H9 (cell line): ENCODE results near the gene ANKRD17. TPM values are rescaled to one million over a fixed set of nuclear protein-coding genes. Genes with fewer than 3 reads are reported as not detected.

Experiments used
- DNase-seq: peaks from one replicate; pipeline ENCODE4 v3.0.0-alpha.2; 2017
- H2AFZ ChIP-seq: one replicate; pipeline ENCODE4 v1.6.1; 2013; ENCODE audit warnings: mild to moderate bottlenecking, low read length, control low read depth, moderate library complexity
- H2AK5ac ChIP-seq: 2 replicates; pipeline ENCODE4 v1.6.1; 2013; ENCODE audit warnings: low read length, control low read depth, mixed read lengths; ENCODE audit not compliant: insufficient read length
- H2BK120ac ChIP-seq: one replicate; pipeline ENCODE4 v1.6.1; 2013; ENCODE audit warnings: low read depth, mild to moderate bottlenecking, low read length, control low read depth, inconsistent platforms; ENCODE audit not compliant: poor library complexity, severe bottlenecking
- H2BK12ac ChIP-seq: 2 replicates; pipeline ENCODE4 v1.6.1; 2013; ENCODE audit warnings: low read length, control low read depth, mixed read lengths, low read depth; ENCODE audit not compliant: insufficient read length
- H2BK15ac ChIP-seq: 2 replicates; pipeline ENCODE4 v1.6.1; 2013; ENCODE audit warnings: low read depth, low read length, control low read depth
- H2BK20ac ChIP-seq: one replicate; pipeline ENCODE4 v1.6.1; 2013; ENCODE audit warnings: low read depth, mild to moderate bottlenecking, low read length, control low read depth, inconsistent platforms; ENCODE audit not compliant: poor library complexity, severe bottlenecking
- H2BK5ac ChIP-seq: 2 replicates; pipeline ENCODE4 v1.6.1; 2013; ENCODE audit warnings: low read length, control low read depth, mixed read lengths; ENCODE audit not compliant: insufficient read length
- H3K14ac ChIP-seq: 2 replicates; pipeline ENCODE4 v1.6.1; 2013; ENCODE audit warnings: low read length, control low read depth; ENCODE audit not compliant: insufficient read depth
- H3K18ac ChIP-seq: 2 replicates; pipeline ENCODE4 v1.6.1; 2013; ENCODE audit warnings: low read depth, mild to moderate bottlenecking, mixed read lengths, low read length, control low read depth; ENCODE audit not compliant: insufficient read length
- H3K23ac ChIP-seq: 2 replicates; pipeline ENCODE4 v1.6.1; 2013; ENCODE audit warnings: low read length, control low read depth, mixed read lengths, low read depth; ENCODE audit not compliant: insufficient read length
- H3K23me2 ChIP-seq: 2 replicates; pipeline ENCODE4 v1.6.1; 2013; ENCODE audit warnings: low read depth, mild to moderate bottlenecking, mixed read lengths, low read length, control low read depth; ENCODE audit not compliant: insufficient read length, poor library complexity, severe bottlenecking
- H3K27ac ChIP-seq: 2 replicates; pipeline ENCODE4 v1.5.1; 2013; ENCODE audit warnings: low read length, control low read depth, mixed read lengths, low read depth; ENCODE audit not compliant: insufficient read length
- H3K27me3 ChIP-seq: 2 replicates; pipeline ENCODE4 v1.6.1; 2013; ENCODE audit warnings: low read length, control low read depth, inconsistent platforms; ENCODE audit not compliant: insufficient read depth
- H3K4ac ChIP-seq: 2 replicates; pipeline ENCODE4 v1.6.1; 2013; ENCODE audit warnings: low read depth, mild to moderate bottlenecking, control low read depth, inconsistent platforms, low read length, moderate library complexity
- H3K4me1 ChIP-seq: 2 replicates; pipeline ENCODE4 v1.6.1; 2013; ENCODE audit warnings: low read length, control low read depth, inconsistent platforms; ENCODE audit not compliant: insufficient read depth
- H3K4me2 ChIP-seq: 2 replicates; pipeline ENCODE4 v1.6.1; 2013; ENCODE audit warnings: low read length, control low read depth, mixed read lengths; ENCODE audit not compliant: insufficient read length, insufficient read depth
- H3K56ac ChIP-seq: 2 replicates; pipeline ENCODE4 v1.6.1; 2013; ENCODE audit warnings: low read depth, mild to moderate bottlenecking, mixed read lengths, low read length, control low read depth; ENCODE audit not compliant: insufficient read length
- H3K79me1 ChIP-seq: 2 replicates; pipeline ENCODE4 v1.6.1; 2013; ENCODE audit warnings: low read depth, mild to moderate bottlenecking, moderate library complexity, low read length, control low read depth, inconsistent platforms; ENCODE audit not compliant: insufficient read depth, poor library complexity, severe bottlenecking
- H3K79me2 ChIP-seq: 2 replicates; pipeline ENCODE4 v1.6.1; 2013; ENCODE audit warnings: low read length, control low read depth, inconsistent platforms; ENCODE audit not compliant: insufficient read depth
- H3K9ac ChIP-seq: 2 replicates; pipeline ENCODE4 v1.6.1; 2013; ENCODE audit warnings: low read length, control low read depth, mixed read lengths; ENCODE audit not compliant: insufficient read length; ENCODE audit errors: extremely low read depth
- H3K9me3 ChIP-seq: one replicate; pipeline ENCODE4 v1.6.1; 2013; ENCODE audit warnings: low read depth, low read length, inconsistent platforms; ENCODE audit not compliant: control insufficient read depth
- H3T11ph ChIP-seq: one replicate; pipeline ENCODE4 v1.6.1; 2013; ENCODE audit warnings: mild to moderate bottlenecking, low read length, control low read depth, inconsistent platforms
- H4K20me1 ChIP-seq: one replicate; pipeline ENCODE4 v1.6.1; 2013; ENCODE audit not compliant: control insufficient read depth, insufficient read length, insufficient read depth
- H4K5ac ChIP-seq: 2 replicates; pipeline ENCODE4 v1.6.1; 2013; ENCODE audit warnings: low read depth, mild to moderate bottlenecking, mixed read lengths, low read length, control low read depth; ENCODE audit not compliant: insufficient read length
- H4K8ac ChIP-seq: replicated peaks from 2 replicates; pipeline ENCODE4 v1.6.1; 2013; ENCODE audit warnings: low read length, control low read depth, mixed read lengths, low read depth; ENCODE audit not compliant: insufficient read length
- H4K91ac ChIP-seq: 2 replicates; pipeline ENCODE4 v1.6.1; 2013; ENCODE audit warnings: low read depth, mild to moderate bottlenecking, moderate library complexity, mixed read lengths, low read length, control low read depth; ENCODE audit not compliant: insufficient read length
- H3K27ac Mint-ChIP-seq, 3 experiments: 2 replicates in 2 of 3; 3 replicates in 1 of 3; pipeline ENCODE4 v1.8.0; 2020 to 2021; ENCODE audit warnings: mixed read lengths in 3 of 3, mild to moderate bottlenecking in 1 of 3, moderate library complexity in 1 of 3
- H3K27me3 Mint-ChIP-seq: 2 replicates; pipeline ENCODE4 v1.8.0; 2021; ENCODE audit warnings: low read depth, mild to moderate bottlenecking, moderate library complexity, mixed read lengths
- H3K36me3 Mint-ChIP-seq, 3 experiments: 2 replicates in 2 of 3; 3 replicates in 1 of 3; pipeline ENCODE4 v1.8.0; 2020 to 2021; ENCODE audit warnings: low read depth in 3 of 3, mixed read lengths in 3 of 3; ENCODE audit not compliant: insufficient read depth in 1 of 3
- H3K4me1 Mint-ChIP-seq, 2 experiments: 2 replicates each; pipeline ENCODE4 v1.8.0; 2020; ENCODE audit warnings: mixed read lengths in 2 of 2
- H3K4me3 Mint-ChIP-seq, 2 experiments: 2 replicates in 1 of 2; 3 replicates in 1 of 2; pipeline ENCODE4 v1.8.0; 2020 to 2021; ENCODE audit warnings: mild to moderate bottlenecking in 2 of 2, mixed read lengths in 2 of 2, moderate library complexity in 1 of 2
- H3K9me3 Mint-ChIP-seq, 2 experiments: 2 replicates in 1 of 2; 3 replicates in 1 of 2; pipeline ENCODE4 v1.8.0; 2020; ENCODE audit warnings: mild to moderate bottlenecking in 2 of 2, mixed read lengths in 2 of 2, moderate library complexity in 1 of 2
- CTCF ChIP-seq: fragments of 200-600 bp; sonication (generic); conservative IDR thresholded peaks from 3 replicates; pipeline ENCODE4 v1.8.0; 2021; ENCODE audit warnings: antibody characterized with exemption, mild to moderate bottlenecking
- total RNA-seq: library from RNA; stranded (reverse); gene quantifications from 2 replicates; pipeline ENCODE4 v1.2.1, GENCODE V29; 2021

Gene ANKRD17
- total RNA-seq, 1 experiment from 2014 or later, result 82.4 TPM

GRCh38 chr4:73220815-73221214 is 37.8 kb downstream of the ANKRD17 start:
- H3K56ac ChIP-seq, result no peak overlapping the region

More at GRCh38 chr4:73220815-73221214, 37.8 kb downstream of the ANKRD17 start:
- H2BK15ac ChIP-seq, result no peak overlapping the region
- no peaks in the 10 kb centered on the region for H3K23me2 ChIP-seq
- peaks cover 7% of the 10 kb centered on the region; the same call in 1 of the 2 replicates for H3K4me1 ChIP-seq
- no peaks in the 10 kb centered on the region for H3K79me1 ChIP-seq
- no peak overlapping the region for H3K18ac ChIP-seq
- H2BK120ac ChIP-seq, result no peak overlapping the region
- no peak overlapping the region for H2BK12ac ChIP-seq
- no peak overlapping the region for H3K4me3 Mint-ChIP-seq
- H3K14ac ChIP-seq, result no peak overlapping the region
- H3K27me3 Mint-ChIP-seq, result no peaks in the 10 kb centered on the region
- H3K27ac Mint-ChIP-seq, result no peak overlapping the region
- no peak overlapping the region for H2BK20ac ChIP-seq
- no peak overlapping the region for H4K8ac ChIP-seq
- no peaks in the 10 kb centered on the region for H4K20me1 ChIP-seq
- no peak overlapping the region for H3K23ac ChIP-seq
- no peaks in the 10 kb centered on the region; a peak in 2 of 7 replicates for H3K36me3 Mint-ChIP-seq
- no peak overlapping the region for H3K27ac ChIP-seq
- H3K9ac ChIP-seq, result no peak overlapping the region
- H4K91ac ChIP-seq, result no peak overlapping the region
- TF ChIP-seq CTCF, result no peak
- H3K9me3 ChIP-seq, result no peaks in the 10 kb centered on the region
- no peak overlapping the region for H4K5ac ChIP-seq
- H3K79me2 ChIP-seq, result peaks cover 9% of the 10 kb centered on the region; the same call in 1 of the 2 replicates
- H3K4me1 Mint-ChIP-seq, result peaks cover 25% of the 10 kb centered on the region in 2 experiments
- H3K4me2 ChIP-seq, result no peak overlapping the region
- no peak overlapping the region for H2BK5ac ChIP-seq
- no peak overlapping the region for H2AFZ ChIP-seq
- no peak for DNase-seq
- no peaks in the 10 kb centered on the region for H3K27me3 ChIP-seq
- no peak overlapping the region for H3T11ph ChIP-seq
- H3K9me3 Mint-ChIP-seq, result no peaks in the 10 kb centered on the region
- H2AK5ac ChIP-seq, result no peak overlapping the region
- no peak overlapping the region for H3K4ac ChIP-seq
